Measurements from ENCODE around the gene HPD.

The HPD gene

GRCh38 chr12:121827351-121828099 lies 31.1 kb downstream of the HPD start:
- no peak overlapping the region for H3K4me3 Mint-ChIP-seq
- no peaks in the 10 kb centered on the region for H3K9me3 Mint-ChIP-seq
- no peak overlapping the region for H3K27ac Mint-ChIP-seq
- ATAC-seq: no peak
- peaks cover 2% of the 10 kb centered on the region for H3K4me1 Mint-ChIP-seq
- H3K36me3 Mint-ChIP-seq (ENCODE audit: low read depth): peaks cover 37% of the 10 kb centered on the region
- no peak for DNase-seq
- no peaks in the 10 kb centered on the region for H3K27me3 Mint-ChIP-seq

DNA sequence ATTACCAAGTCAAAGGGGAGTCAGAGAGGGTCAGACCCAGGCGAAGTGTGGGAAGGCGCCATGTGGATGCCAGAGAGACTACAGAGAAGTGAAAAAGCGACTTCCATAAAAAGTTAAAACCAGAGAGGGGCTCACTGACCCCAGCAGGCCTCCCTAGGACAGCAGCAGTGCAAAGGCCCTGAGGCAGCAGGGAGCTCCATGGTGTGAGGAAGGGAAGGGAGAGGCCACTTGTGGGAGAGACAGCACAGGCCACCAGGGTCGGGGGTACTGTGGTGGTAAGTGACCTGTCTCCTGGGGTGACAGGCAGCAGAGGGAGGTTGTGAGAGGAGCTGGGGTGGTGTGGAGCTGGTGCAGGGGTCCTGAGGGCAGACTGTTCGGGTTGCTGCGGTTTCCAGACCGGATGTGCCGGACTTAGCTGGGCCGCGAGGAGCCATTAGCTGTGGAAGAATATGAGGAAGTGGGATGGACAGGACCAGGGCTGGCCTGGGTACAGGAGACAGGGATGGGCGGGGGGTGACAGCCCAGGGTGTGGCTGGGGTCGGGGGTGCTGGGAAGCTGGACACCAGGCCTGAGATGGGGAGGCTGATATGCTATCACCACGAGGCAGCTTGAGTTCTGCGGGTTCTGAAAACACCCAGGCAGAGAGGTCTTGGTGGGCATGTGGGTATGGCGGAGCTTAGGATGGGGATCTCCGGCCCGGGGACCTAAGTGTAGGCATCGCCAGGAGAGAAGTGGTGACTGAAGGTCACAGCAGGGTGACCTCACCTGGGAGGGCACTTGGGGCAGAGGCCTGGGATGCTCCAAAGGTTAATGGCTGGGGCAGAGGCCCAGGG lies 32.1 kb downstream of the HPD start:
- H3K9me3 Mint-ChIP-seq: no peaks in the 10 kb centered on the region
- ATAC-seq (no peak), DNase-seq (no peak)
- peaks cover 2% of the 10 kb centered on the region for H3K4me1 Mint-ChIP-seq
- H3K27me3 Mint-ChIP-seq: no peaks in the 10 kb centered on the region
- H3K4me3 Mint-ChIP-seq: no peak overlapping the region
- peak overlapping the region; percentile 30 for H3K27ac Mint-ChIP-seq
- H3K36me3 Mint-ChIP-seq (ENCODE audit: low read depth): peaks cover 32% of the 10 kb centered on the region

GRCh38 chr12:121825041-121825523 lies 33.6 kb downstream of the HPD start:
- Mint-ChIP-seq H3K27ac (no peak overlapping the region), H3K4me1 (peaks cover 2% of the 10 kb centered on the region), H3K4me3 (no peak overlapping the region), H3K27me3 (no peaks in the 10 kb centered on the region), H3K9me3 (no peaks in the 10 kb centered on the region), H3K36me3 (ENCODE audit: low read depth) (peaks cover 31% of the 10 kb centered on the region)
- no peak for DNase-seq
- ATAC-seq: no peak

GRCh38 chr12:121823727-121824115 lies 34.9 kb downstream of the HPD start:
- no peak for DNase-seq
- H3K9me3 Mint-ChIP-seq: no peaks in the 10 kb centered on the region
- peaks cover 2% of the 10 kb centered on the region for H3K4me1 Mint-ChIP-seq
- no peak overlapping the region for H3K27ac Mint-ChIP-seq
- no peak overlapping the region for H3K4me3 Mint-ChIP-seq
- no peaks in the 10 kb centered on the region for H3K27me3 Mint-ChIP-seq
- ATAC-seq: no peak
- peaks cover 29% of the 10 kb centered on the region for H3K36me3 Mint-ChIP-seq (ENCODE audit: low read depth)

DNA sequence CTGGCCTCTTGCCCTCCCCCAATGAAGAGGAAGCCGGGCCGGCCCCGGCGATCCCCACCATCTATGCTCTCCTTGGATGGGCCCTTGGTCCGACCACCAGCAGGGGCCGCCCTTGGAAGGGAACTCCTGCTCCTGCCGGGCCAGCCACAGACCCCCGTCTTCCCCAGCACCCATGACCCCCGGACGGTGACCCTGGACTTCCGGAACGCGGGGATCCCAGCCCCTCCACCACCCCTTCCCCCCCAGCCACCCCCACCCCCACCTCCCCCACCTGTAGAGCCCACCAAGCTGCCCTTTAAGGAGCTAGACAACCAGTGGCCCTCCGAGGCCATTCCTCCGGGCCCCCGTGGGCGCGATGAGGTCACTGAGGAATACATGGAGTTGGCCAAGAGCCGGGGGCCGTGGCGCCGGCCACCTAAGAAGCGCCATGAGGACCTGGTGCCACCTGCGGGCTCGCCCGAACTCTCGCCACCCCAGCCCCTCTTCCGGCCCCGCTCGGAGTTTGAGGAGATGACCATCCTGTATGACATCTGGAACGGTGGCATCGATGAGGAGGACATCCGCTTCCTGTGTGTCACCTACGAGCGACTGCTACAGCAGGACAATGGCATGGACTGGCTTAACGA lies 35.4 kb downstream of the HPD start:
- Mint-ChIP-seq H3K27ac (no peak overlapping the region), H3K27me3 (no peaks in the 10 kb centered on the region), H3K36me3 (ENCODE audit: low read depth) (peaks cover 24% of the 10 kb centered on the region), H3K4me1 (peaks cover 2% of the 10 kb centered on the region), H3K9me3 (no peaks in the 10 kb centered on the region), H3K4me3 (no peak overlapping the region)
- no peak for ATAC-seq
- no peak for DNase-seq

GRCh38 chr12:121822393-121823100 lies 36.1 kb downstream of the HPD start:
- no peak overlapping the region for H3K27ac Mint-ChIP-seq
- no peak for DNase-seq
- peaks cover 27% of the 10 kb centered on the region for H3K36me3 Mint-ChIP-seq (ENCODE audit: low read depth)
- no peaks in the 10 kb centered on the region for H3K9me3 Mint-ChIP-seq
- H3K27me3 Mint-ChIP-seq: no peaks in the 10 kb centered on the region
- peaks cover 2% of the 10 kb centered on the region for H3K4me1 Mint-ChIP-seq
- no peak overlapping the region for H3K4me3 Mint-ChIP-seq
- no peak for ATAC-seq

- H3K4me3 Mint-ChIP-seq: no peak overlapping the region
- ATAC-seq: no peak
- DNase-seq: no peak
- H3K4me1 Mint-ChIP-seq: no peaks in the 10 kb centered on the region
- no peaks in the 10 kb centered on the region for H3K9me3 Mint-ChIP-seq
- peaks cover 25% of the 10 kb centered on the region for H3K36me3 Mint-ChIP-seq (ENCODE audit: low read depth)
- H3K27me3 Mint-ChIP-seq: no peaks in the 10 kb centered on the region
- no peak overlapping the region for H3K27ac Mint-ChIP-seq
Observed at GRCh38 chr12:121820056-121820455, 38.6 kb downstream of the HPD start.

DNA sequence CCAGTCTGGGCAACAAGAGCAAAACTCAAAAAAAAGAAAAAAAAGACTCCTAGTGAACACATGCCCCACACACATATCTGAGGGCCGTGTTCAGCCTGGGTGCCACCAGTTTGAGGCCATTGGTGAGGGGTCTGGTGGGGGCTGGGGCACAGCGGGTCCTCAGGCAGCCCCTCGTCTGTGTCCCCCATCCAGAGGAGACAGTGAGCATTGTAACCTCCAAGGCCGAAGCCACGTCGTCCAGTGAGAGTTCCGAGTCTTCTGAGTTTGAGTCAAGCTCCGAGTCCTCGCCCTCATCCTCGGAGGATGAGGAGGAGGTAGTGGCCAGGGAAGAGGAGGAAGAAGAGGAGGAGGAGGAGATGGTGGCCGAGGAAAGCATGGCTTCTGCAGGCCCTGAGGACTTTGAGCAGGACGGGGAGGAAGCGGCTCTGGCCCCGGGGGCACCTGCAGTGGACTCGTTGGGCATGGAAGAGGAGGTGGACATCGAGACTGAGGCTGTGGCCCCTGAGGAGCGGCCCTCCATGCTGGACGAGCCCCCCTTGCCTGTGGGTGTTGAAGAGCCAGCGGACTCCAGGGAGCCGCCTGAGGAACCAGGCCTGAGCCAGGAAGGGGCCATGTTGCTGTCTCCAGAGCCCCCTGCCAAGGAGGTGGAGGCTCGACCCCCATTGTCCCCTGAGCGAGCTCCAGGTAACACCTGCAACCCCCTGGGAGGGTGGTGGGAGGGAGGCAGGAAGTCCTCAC lies 39.3 kb downstream of the HPD start:
- H3K27ac Mint-ChIP-seq: no peak overlapping the region
- H3K4me3 Mint-ChIP-seq: no peak overlapping the region
- DNase-seq (no peak), ATAC-seq (no peak)
- peaks cover 21% of the 10 kb centered on the region for H3K36me3 Mint-ChIP-seq (ENCODE audit: low read depth)
- H3K9me3 Mint-ChIP-seq: no peaks in the 10 kb centered on the region
- no peaks in the 10 kb centered on the region for H3K4me1 Mint-ChIP-seq
- H3K27me3 Mint-ChIP-seq: no peaks in the 10 kb centered on the region

GRCh38 chr12:121817648-121818043 lies 41.0 kb downstream of the HPD start:
- Mint-ChIP-seq H3K27ac (no peak overlapping the region), H3K27me3 (no peaks in the 10 kb centered on the region), H3K4me3 (no peak overlapping the region), H3K4me1 (peaks cover 11% of the 10 kb centered on the region), H3K9me3 (no peaks in the 10 kb centered on the region), H3K36me3 (ENCODE audit: low read depth) (peaks cover 23% of the 10 kb centered on the region)
- DNase-seq (no peak), ATAC-seq (no peak)

GRCh38 chr12:121816925-121817647 lies 41.6 kb downstream of the HPD start:
- Mint-ChIP-seq H3K27ac (no peak overlapping the region), H3K4me1 (peaks cover 16% of the 10 kb centered on the region), H3K36me3 (ENCODE audit: low read depth) (peaks cover 23% of the 10 kb centered on the region), H3K9me3 (no peaks in the 10 kb centered on the region), H3K4me3 (no peak overlapping the region), H3K27me3 (no peaks in the 10 kb centered on the region)
- DNase-seq (no peak), ATAC-seq (no peak)

DNA sequence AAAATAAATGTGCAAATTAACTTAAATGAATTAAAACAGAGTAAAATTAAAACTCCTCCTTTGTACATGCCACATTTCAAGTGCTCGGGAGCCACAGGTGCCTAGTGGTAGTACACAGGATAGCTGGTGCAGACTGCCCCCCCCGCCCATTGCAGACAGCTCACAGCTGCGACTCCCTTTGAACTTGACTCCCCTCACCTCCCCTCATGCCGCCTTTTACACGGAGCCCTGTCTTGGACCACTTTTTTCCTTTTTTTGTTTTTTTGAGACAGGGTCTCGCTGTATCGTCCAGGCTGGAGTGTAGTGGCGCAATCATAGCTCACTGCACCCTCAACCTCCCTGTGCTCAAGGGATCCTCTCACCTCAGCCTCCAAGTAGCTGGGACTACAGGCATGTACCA lies 43.4 kb downstream of the HPD start:
- ATAC-seq: no peak
- H3K27ac Mint-ChIP-seq: peak overlapping the region; percentile 60
- no peak for DNase-seq
- H3K4me1 Mint-ChIP-seq: peaks cover 26% of the 10 kb centered on the region
- peaks cover 23% of the 10 kb centered on the region for H3K36me3 Mint-ChIP-seq (ENCODE audit: low read depth)
- H3K27me3 Mint-ChIP-seq: no peaks in the 10 kb centered on the region
- no peaks in the 10 kb centered on the region for H3K9me3 Mint-ChIP-seq
- H3K4me3 Mint-ChIP-seq: no peak overlapping the region

DNA sequence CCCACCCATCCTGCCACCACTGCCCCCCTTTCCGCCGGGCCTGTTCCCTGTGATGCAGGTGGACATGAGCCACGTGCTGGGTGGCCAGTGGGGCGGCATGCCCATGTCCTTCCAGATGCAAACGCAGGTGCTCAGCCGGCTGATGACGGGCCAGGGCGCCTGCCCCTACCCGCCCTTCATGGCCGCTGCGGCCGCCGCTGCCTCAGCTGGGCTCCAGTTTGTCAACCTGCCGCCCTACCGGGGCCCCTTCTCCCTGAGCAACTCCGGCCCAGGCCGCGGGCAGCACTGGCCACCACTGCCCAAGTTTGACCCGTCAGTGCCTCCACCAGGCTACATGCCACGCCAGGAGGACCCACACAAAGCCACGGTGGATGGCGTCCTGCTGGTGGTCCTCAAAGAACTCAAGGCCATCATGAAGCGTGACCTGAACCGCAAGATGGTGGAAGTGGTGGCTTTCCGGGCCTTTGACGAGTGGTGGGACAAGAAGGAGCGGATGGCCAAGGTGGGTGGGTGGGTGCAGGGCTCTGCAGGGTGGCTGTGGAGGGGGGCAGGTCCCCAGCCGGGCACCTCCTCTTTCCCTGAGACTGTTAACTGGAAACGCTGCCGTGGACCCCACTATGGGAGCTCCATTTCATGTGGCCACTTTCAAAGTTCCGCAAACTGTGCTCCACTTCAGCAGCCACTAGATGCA lies 44.1 kb downstream of the HPD start:
- Mint-ChIP-seq H3K27me3 (no peaks in the 10 kb centered on the region), H3K9me3 (no peaks in the 10 kb centered on the region), H3K4me3 (no peak overlapping the region), H3K36me3 (ENCODE audit: low read depth) (peaks cover 27% of the 10 kb centered on the region), H3K4me1 (peaks cover 26% of the 10 kb centered on the region), H3K27ac (no peak overlapping the region)
- ATAC-seq: no peak
- no peak for DNase-seq

GRCh38 chr12:121813951-121814350 lies 44.7 kb downstream of the HPD start:
- Mint-ChIP-seq H3K36me3 (ENCODE audit: low read depth) (peaks cover 29% of the 10 kb centered on the region), H3K27ac (peak overlapping the region; percentile 68), H3K27me3 (no peaks in the 10 kb centered on the region), H3K4me1 (peaks cover 26% of the 10 kb centered on the region), H3K9me3 (no peaks in the 10 kb centered on the region), H3K4me3 (peak overlapping the region; percentile 80)
- no peak for DNase-seq
- ATAC-seq: no peak
